Hematopoietic multipotent progenitor cell (in vitro differentiated cells): Measurements from ENCODE around the gene C2orf66. TPM values are rescaled to one million over a fixed set of nuclear protein-coding genes. Genes with fewer than 3 reads are reported as not detected.
A peak's percentile ranks its signal among the peaks of the same experiment; 100 is the strongest.

Experiments used
- DNase-seq, 3 donors: peaks; one replicate each; pipeline ENCODE4 v3.0.0-alpha.2; 2011 to 2015; ENCODE audit warnings: low read depth in 2 of 3, low spot score in 2 of 3
- total RNA-seq: library from RNA; depleted of rRNA; stranded (reverse); fragments of >200 nt; gene quantifications from one replicate; pipeline ENCODE4 v1.2.3, GENCODE V29; 2012

Gene C2orf66
- total RNA-seq, result 0.27 TPM

DNA sequence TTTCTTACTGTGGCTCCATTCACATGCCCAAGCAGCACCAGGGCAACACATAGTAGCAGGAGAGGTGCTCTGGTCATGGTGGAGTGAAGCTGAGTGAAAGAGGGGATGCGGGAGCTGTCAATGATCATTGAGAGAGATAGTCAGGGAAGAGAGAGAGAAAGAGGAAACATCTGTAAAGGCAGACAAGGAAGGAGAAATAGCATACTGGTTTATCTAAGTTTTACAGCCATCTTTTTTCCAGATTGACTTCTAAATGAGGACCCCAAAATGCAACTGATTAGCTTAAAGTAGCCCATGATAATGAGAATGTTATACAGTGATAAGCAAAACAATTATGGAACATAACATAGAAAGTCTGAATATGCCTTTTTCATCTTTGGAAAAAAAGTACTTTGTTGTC, at the start of gene C2orf66:
Gene C2orf66, minus strand, starts transcription at position 96 of the 400 bp plus-strand sequence. Its CDS starts 19 bp downstream, at position 77.
- DNase-seq, result peak in 2 of 3 donors; percentile 46 to 82

DNA sequence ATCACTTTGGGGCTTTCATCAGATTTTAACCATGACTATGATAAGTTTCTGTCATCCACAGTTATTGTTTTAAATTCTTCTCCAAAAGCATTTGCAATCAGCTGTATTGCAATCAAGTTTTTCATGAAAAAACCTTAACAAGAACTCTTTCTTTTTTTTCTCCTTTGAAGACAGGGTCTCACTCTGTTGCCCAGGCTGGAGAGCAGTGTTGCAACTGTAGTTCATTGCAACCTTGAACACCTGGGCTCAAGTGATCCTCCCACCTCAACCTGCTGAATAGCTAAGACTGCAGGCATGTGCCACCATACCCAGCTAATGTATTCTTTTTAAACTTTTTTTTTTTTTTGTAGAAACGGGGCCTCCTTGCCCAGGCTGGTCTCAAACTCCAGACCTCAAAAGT, 45.5 kb upstream of the C2orf66 start:
- no peak for DNase-seq

DNA sequence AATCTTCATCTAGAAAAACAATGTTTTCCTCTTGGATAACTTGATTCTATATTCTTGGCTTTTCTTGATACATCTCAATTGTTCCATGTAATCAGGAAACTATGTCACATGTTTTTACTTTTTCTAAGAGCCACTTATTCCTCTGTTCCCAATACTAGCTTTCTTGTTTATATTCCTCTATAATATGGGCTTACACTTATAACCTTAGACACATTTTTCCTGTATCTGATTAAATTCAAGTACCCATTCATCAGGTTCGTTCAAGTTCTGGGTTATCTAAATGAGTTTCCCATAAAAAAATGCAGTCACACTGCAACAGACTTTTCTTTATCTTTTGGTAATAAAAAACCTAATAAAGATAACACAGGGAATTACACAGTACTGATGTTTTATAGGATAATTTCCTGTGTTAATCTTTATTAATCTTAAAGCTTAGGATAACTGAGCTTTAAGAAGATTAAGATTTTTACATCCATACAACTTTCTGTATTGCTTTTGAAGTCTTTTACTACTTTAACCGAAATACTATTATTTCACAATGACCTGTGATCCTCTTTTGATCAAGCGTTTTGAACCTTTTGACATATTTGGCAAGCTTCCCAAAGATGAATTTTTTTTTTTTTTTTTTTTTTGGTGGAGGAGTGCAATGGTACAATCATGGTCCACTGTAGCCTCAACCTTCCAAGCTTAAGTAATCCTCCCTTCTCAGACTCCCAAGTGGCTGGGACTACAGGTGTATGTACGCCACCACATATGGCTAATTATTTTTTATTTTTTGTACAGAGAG, 44.3 kb upstream of the C2orf66 start:
- no peak for DNase-seq

DNA sequence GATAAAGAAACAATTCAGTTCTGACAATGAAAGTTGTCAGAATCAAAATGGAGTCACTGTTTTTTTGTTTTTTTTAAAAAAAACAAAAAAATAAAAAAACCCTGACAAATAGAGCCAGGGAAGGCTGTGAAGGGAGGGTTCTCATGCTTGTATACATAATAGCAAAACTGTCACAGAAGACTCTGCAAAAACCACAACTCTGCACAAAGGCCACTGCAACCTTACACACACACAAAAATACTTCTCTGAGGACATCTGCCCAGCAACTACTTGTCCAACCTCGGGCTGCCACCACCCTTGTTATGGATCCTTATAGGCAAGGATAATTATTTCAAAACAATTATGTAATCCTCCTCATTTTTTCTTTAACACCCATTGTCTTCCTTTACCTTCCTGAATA, 41.9 kb upstream of the C2orf66 start:
- DNase-seq, result no peak

DNA sequence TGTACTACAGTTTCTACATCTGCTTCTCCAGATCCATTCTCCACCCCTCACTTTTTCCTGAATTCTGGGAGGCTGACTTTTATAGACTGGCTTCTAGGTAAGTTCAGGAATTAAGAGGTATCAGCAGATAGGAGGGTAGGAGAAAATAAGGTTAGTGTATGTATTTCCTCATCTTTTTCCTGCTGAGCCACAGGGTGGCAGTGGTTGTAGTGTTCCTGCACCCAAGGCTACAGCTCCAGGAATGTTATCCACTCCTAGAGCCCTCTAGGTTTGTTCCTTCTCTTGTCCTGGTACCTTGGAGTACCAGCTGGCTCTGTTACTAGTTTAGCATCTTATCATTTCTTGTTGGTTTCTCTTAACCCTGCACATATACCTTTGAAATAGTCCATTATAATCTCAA, 40.7 kb upstream of the C2orf66 start:
- DNase-seq, result peak in 2 of 3 donors; percentile 1 to 24

DNA sequence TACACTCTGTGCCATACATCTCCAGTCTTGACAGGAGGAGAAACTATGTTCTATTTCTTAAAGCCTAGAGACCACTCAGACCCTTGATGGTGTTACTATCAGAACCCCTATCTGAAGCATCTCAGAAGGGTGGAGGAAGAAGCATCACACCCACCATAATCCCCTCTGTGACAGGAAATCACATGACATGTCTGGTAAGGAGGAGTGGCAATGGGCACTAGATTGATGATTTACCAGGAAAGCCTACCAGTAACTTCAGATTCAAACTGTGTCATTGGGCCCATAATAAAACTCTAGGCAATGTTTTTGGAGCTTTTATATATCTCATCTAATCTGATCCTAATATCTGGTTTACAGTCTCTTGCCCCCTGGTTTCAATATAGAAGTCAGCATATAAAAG, 37.1 kb upstream of the C2orf66 start:
- DNase-seq, result no peak

DNA sequence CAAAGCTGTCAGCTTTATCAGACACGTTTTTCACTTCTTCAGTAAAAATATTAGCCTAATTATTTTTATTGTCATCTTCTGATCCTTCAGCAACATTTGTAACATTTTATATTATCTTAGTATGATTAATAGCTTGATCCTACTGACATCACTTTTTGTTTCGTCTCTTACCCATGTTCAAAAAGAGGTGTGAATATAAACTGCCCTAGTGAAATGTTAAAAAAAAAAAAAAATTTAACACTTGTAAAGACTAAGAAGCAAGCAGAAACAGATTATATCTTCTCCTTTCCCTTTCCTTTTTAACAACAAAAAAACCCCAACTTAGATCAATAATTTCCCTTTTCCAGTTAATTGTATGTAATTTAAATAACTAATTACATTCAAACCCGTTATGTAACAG, 36.2 kb upstream of the C2orf66 start:
- no peak for DNase-seq

DNA sequence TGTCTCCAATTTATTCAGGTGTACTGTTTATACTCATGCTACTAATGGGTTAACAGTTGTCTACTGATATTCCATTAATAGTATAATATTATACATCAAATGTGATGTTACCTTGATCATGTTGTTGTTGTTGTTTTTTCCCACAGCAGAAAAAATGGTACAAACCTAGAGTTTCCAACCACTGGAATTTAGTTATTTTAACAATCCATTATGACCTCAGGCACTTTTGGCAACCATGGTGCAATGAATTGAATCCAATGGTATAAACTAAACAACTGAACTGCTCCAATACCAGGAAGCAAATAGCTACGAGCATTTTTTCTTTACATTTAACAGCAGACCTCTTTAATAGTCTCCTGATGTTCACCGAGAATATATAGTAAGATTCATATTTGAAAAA, 31.0 kb upstream of the C2orf66 start:
- no peak for DNase-seq

DNA sequence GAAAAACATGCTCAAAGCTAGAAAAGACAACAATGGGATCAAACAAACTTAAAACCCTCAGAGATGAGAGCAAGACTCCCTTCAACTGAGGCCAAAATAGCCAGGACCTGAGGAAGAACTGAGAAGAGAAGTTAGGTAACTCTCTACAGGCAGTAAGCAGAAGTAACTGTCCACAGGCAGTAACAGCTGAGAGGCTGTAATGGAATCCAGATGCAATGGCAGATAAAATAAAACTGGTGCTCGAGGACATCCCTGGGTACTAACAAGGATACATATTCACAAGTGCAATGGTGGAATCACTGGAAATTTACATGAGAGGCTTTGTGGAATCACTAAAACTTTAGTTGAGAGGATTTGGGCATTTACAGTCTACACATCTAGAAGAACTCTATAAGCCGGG, 30.4 kb upstream of the C2orf66 start:
- no peak for DNase-seq

DNA sequence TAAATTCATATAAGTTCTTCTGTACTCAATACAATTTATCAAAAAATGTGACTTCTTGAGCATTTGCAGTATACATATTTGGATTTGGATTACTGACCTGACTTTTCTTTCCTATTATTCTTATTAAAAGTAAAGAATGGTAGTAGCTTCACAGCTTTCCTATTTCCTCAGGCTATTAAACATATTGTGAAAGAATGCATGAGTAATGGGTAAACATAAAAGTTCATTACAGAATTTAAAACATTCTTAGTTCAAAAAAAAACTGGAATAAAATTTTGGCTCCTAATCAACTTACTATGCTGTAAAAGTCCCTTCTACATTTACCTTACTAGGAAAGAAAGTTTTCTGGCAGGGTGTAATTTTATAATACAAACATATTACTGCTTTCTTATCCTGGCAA, 27.3 kb upstream of the C2orf66 start:
- no peak for DNase-seq

DNA sequence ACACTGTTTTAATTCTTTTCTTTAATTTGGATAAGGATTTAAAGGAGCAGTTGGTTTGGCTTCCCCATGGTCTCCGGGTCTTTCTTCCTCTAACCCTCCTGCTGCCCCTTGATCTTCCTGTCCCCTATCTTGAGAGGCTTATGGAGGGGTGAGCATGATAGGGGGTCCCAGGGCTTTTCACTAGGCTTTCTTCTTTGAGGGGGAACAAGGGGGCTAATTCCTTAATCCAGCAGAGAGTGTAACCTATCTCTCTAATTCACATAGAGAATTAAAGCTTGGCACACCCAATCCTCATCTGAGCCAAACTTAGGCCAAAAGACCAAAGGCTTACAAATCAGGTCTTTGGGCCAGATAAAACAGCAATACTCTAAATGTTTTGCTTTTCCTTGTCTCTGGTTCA, 21.5 kb upstream of the C2orf66 start:
- no peak for DNase-seq

DNA sequence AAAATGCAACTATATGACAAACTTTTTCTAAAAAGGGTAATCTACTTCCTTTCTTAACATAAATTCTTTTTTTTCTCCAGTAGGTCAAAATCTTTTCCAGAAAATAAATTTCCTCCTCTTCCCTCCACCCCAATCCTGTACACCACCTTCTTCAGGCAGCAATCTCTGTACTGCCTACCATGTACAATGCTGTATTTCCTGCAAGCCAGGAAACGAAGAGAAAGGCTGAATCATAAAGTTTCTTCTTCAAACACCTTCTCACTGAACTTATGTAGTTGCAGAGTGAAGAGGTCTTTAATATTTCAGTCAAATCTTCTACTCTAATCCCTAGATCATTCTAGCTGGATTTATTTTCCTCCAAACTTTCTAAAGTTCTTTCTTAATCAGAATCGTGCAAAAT, 18.2 kb upstream of the C2orf66 start:
- no peak for DNase-seq

DNA sequence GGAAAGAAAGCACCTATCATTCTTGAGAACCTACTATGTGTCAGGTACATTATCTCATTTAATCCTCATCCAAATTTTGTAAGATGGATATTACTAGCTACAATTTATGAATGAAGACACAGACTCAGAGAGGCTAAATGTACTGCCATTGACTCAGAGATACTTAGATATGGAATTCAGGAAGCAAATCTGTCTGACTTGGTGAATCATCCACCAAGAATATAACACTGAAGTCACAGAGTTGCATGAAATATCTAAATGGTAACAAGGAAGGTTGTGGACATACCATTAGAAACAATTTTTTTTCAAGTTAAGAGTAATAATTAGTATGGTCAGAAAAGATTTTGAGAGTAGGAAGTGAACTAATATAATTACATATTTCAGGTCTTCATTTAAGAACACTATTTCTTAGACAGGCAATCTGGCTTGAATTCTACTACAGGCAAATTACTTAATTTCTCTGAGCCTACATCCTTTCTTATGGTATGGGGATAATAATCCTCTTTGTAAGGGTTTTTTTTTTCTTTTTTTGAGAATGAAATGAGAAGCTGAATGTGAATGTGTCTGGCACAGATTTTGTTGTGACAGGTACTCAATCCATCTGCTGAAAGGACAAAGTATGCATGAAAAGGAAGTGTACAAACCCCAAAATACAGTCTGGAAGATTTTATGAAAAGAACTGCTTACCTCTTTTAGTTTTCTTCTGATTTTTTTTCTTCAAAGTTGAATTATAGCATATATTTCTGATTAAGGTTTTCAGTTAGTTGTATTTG, 14.8 kb upstream of the C2orf66 start:
- DNase-seq, result peak in 1 of 3 donors; percentile 4

DNA sequence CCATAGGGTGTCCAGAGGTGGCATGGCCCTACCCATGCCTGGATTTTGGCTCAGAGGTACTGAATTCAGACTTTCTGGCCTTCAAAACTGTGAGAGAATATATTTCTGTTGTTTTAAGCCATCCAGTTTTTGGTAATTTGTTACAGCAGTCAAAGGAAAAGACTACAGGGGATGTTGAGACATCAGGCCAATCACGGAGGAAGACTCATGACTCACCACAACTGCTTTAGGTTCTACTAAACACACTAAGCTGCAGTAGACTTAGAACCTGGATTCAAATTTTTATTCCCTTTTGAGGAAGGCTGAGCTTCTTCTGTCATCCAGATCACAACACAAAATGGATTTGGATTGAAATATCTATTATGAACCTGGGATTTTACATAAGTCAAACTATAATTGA, 12.0 kb upstream of the C2orf66 start:
- DNase-seq, result no peak

DNA sequence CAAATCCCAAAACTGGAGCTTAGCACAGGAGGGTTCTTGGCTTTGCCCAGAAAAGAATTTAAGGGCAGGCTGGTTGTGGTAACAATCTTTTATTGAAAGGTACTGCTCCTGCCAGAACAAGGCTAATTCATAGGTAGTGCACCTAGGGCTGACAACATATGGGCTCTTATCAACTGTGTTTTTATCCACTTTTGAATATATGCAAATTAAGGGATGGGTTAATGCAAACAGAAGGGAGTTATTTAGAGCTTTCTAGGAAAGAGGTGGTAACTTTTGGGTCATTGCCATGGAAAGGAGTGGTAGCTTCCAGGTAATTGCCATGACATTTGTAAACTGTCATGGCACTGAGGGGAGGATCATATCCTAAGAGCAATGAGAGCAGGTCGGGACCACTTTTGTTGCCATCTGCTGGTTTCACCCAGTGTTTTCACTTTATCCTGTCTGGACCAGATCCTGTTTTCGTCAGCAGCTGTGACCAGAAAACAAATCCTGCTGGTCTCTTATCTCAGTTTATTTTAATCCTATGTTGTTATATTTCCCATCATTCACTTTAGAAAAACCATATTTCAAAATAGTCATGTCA, 981 bp downstream of the C2orf66 start:
- DNase-seq, result no peak

DNA sequence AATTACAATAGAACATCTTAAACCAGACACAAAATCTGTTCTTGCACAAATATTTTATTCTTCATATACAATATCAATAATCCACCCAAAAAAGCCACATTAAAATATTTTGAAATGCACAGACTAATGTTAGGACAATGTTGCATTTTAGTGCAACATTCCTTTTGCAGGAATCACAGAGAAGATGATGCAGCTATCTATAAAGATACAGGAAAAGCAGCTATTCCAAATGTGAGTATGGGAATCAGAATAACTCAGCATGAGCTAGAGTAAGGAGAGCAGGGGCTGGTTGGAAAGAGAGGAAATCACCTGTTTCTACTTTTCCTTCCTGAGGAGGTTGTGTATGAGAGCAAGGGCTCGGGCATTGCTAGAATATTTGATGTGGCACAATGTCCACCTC, 4.8 kb downstream of the C2orf66 start:
- no peak for DNase-seq

DNA sequence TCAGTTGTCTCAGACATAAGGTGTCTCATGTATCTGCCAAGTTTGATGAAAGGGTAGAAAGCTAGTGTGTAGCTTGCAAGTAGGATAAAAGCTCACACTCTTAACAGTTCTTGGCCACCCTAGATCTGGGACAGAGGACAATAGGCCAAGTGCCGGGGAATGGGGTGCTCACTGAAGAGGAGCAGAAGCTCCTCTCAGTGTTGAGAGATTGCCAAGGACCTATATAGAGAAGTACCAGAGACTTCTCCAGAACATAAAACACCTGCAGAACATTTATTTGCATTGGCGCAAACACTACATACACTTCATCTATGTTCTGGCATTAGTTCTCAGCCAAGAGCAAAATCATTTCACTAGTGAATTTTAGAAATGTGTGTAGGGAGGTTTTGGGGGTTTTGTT, 6.8 kb downstream of the C2orf66 start:
- DNase-seq, result no peak

DNA sequence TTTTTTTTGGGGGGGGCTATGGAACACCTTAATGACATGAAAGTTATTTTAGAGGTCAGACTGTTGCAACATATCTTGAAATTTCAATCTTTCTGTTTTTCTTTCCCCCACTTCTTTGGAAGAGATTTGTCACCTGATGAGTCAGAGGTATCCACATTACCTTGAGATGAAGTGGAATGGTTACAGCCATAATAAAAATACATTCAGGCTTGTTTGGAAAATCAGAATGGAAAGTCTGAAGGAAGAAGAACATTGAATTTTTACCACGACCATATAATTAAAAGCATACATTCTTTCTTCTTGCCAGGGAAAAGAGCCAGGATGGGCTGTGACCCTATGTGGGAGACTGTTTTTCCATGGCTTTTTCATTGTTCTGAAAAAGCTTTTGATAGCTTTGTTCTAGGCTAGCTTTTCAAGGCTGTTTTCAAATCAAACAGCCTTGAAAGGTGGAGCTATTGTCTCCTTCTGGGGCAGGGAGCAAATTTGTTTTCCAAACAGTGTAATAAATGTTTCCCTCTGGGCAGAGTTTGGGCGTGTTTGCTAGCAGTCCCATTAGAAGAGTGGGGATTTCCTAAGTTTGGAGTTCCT, 7.4 kb downstream of the C2orf66 start:
- DNase-seq, result no peak

DNA sequence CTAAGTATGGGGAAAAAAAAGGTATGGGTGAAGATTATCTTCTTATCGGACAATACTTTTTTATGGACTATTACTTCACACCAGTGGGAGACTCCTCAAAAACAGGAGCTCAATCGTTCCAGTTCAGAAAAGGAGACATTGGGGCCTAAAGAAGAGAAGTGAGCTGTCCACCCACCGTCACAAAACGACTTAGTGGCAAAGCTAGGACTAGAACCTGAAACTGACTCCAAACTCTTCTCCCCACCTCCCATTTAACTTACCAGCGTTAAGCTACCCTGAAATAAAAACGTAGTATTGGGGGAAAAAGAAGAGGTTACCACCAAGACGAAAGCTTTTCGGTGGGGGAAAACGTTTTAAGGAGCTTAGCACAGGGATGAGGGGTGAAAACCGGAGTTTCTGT, 10.2 kb downstream of the C2orf66 start:
- DNase-seq, result no peak

DNA sequence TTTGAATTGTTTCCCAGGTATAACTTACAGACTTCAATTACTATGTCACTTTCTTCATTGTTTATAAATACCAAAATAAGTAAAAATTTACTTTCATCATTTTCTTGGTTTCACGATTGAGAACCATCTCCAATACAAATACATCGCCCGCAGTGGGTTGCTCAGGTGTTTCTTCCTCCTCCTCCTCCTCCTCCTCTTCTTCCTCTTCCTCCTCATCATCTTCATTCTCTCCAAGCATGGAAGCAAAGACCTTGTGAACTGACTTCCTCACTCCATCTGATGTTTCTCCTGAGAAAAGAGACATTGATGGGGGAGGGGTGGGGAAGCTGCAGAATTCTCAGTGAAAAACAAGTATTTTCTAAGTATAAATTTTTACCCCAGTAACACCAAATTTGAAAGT, 16.3 kb downstream of the C2orf66 start:
- DNase-seq, result no peak

DNA sequence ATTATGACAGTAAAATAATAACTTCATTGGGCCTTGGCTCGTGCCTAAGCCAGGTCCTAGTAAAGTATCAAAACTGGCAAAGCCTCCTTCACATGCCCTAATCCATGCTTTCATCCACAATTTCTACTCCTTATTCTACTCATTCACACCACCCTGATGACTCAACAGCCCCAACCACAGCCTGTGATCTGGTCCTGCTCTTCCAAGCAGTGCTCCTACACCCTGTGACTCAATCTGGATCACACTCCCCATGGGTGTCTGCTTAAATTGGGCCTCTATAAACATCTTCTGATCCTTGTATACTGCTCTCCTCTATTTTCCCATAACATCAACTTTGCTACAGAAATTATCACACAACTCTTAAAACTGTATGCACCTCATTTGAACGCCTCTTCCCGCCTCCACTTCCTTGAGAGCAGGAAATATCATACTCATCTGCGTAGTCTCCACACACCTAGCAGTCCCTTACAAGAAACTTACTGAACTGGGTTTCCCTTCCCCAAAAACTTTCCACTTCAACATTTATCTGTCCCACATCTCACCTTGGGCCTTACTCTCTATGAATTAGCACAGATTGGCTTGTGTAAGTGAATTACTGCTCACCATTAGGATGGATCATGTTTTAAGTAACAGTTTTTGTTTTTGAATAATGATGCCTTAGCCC, 25.6 kb downstream of the C2orf66 start:
- no peak for DNase-seq
